DOHH2 (cell line): Measurements from ENCODE around the gene GLDC.

Source experiments
- H3F3A ChIP-seq: fragments of 200-600 bp; sonication (generic), shearing (Covaris generic); 2 replicates; pipeline ENCODE4 v1.6.0; 2016; ENCODE audit warnings: antibody characterized with exemption, mild to moderate bottlenecking; ENCODE audit not compliant: control insufficient read depth, insufficient read depth
- H3K27ac ChIP-seq: fragments of 200-600 bp; sonication (generic); 2 replicates; pipeline ENCODE4 v1.5.1; 2014; ENCODE audit warnings: low read depth, mild to moderate bottlenecking, low read length, moderate library complexity
- H3K27me3 ChIP-seq: fragments of 200-600 bp; sonication (generic); 2 replicates; pipeline ENCODE4 v1.6.1; 2014; ENCODE audit warnings: mild to moderate bottlenecking, low read length, mixed read lengths; ENCODE audit not compliant: control insufficient read depth
- H3K36me3 ChIP-seq: fragments of 200-600 bp; sonication (generic); 2 replicates; pipeline ENCODE4 v1.6.1; 2014; ENCODE audit warnings: mild to moderate bottlenecking, low read length, moderate library complexity, mixed read lengths; ENCODE audit not compliant: control insufficient read depth
- H3K4me1 ChIP-seq: fragments of 200-600 bp; sonication (generic); 2 replicates; pipeline ENCODE4 v1.6.1; 2014; ENCODE audit warnings: mild to moderate bottlenecking, low read length, mixed read lengths; ENCODE audit not compliant: control insufficient read depth
- H3K4me2 ChIP-seq: fragments of 200-600 bp; sonication (generic); 2 replicates; pipeline ENCODE4 v1.6.0; 2014; ENCODE audit warnings: mild to moderate bottlenecking, low read length, moderate library complexity
- H3K4me3 ChIP-seq: fragments of 200-600 bp; sonication (generic); 2 replicates; pipeline ENCODE4 v1.5.1; 2014; ENCODE audit warnings: mild to moderate bottlenecking, low read length, mixed read lengths
- H3K79me2 ChIP-seq: fragments of 200-600 bp; sonication (generic); 2 replicates; pipeline ENCODE4 v1.6.1; 2014; ENCODE audit warnings: mild to moderate bottlenecking, low read length, mixed read lengths; ENCODE audit not compliant: control insufficient read depth
- H3K9me2 ChIP-seq: fragments of 200-600 bp; sonication (generic); replicated peaks from 2 replicates; pipeline ENCODE4 v1.6.1; 2014; ENCODE audit warnings: mild to moderate bottlenecking, low read length, mixed read lengths; ENCODE audit not compliant: control insufficient read depth
- H3K9me3 ChIP-seq: fragments of 200-600 bp; sonication (generic); 2 replicates; pipeline ENCODE4 v1.6.1; 2014; ENCODE audit warnings: antibody characterized with exemption, low read length, mixed read lengths; ENCODE audit not compliant: control insufficient read depth, insufficient read depth
- H4K20me1 ChIP-seq: fragments of 200-600 bp; sonication (generic); 2 replicates; pipeline ENCODE4 v1.6.0; 2014; ENCODE audit warnings: low read depth, mild to moderate bottlenecking, antibody characterized with exemption, low read length, moderate library complexity; ENCODE audit not compliant: control insufficient read depth, insufficient read depth
- EZH2phosphoT487 ChIP-seq: fragments of 200-600 bp; sonication (generic); IDR thresholded peaks from 2 replicates; pipeline ENCODE4 v1.6.1; 2017; ENCODE audit warnings: borderline replicate concordance, mild to moderate bottlenecking, antibody characterized with exemption, low read length, moderate library complexity, mixed read lengths
- TF ChIP-seq, protein P1 (sequence below): fragments of 200-600 bp; sonication (generic); IDR thresholded peaks from one replicate; pipeline ENCODE4 v1.5.1; 2014; ENCODE audit warnings: antibody characterized with exemption, mild to moderate bottlenecking, low read depth, low read length; ENCODE audit not compliant: poor library complexity, severe bottlenecking

GLDC gene

DNA sequence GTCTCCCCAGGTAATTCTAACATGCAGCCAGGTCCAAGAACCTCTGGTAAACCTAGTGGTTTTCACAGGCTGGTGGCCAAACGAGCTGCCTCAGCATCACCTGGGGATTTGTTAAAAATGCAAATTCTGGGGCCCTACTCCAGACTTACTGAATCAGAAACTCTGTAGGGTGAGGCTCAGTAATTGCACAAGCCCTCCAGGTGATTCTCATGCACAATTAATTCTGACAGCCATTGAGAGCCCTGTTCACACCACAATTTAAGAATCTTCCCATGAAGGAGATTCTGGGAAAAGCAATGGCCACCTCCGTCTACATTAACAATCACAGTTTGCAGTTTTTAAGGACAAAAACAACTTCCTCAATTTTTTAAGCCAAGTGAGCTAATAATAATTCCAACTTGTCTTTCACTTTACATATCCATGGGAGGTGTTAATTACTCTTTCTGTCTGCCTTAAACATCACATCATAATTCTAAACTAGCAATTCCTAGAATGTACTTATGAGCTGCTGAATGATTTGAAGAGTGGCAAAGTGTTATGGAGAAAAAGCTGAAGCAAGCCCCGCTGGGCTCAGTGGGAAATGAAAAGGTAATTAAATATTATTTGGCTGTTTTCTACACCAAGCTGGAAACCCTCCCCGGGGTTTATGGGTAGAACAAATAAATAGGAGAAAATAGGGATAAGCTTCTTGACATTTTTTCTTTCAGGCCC lies 70.0 kb downstream of the GLDC start:
- H3F3A ChIP-seq: no peaks in the 10 kb centered on the region
- H3K79me2 ChIP-seq: no peaks in the 10 kb centered on the region
- H4K20me1 ChIP-seq: no peaks in the 10 kb centered on the region
- no peak for TF ChIP-seq EZH2phosphoT487
- TF ChIP-seq, protein P1, sequence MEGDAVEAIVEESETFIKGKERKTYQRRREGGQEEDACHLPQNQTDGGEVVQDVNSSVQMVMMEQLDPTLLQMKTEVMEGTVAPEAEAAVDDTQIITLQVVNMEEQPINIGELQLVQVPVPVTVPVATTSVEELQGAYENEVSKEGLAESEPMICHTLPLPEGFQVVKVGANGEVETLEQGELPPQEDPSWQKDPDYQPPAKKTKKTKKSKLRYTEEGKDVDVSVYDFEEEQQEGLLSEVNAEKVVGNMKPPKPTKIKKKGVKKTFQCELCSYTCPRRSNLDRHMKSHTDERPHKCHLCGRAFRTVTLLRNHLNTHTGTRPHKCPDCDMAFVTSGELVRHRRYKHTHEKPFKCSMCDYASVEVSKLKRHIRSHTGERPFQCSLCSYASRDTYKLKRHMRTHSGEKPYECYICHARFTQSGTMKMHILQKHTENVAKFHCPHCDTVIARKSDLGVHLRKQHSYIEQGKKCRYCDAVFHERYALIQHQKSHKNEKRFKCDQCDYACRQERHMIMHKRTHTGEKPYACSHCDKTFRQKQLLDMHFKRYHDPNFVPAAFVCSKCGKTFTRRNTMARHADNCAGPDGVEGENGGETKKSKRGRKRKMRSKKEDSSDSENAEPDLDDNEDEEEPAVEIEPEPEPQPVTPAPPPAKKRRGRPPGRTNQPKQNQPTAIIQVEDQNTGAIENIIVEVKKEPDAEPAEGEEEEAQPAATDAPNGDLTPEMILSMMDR: no peak
- peak overlapping the region; percentile 49 for H3K4me3 ChIP-seq
- H3K9me3 ChIP-seq: no peaks in the 10 kb centered on the region
- 0 out of 2 replicates have a peak, but pooled peaks cover 4% of the 10 kb centered on the region for H3K27me3 ChIP-seq
- peaks cover 50% of the 10 kb centered on the region for H3K4me1 ChIP-seq
- H3K36me3 ChIP-seq: no peaks in the 10 kb centered on the region
- no peaks in the 10 kb centered on the region for H3K9me2 ChIP-seq
- H3K4me2 ChIP-seq: peak overlapping the region; percentile 66
- H3K27ac ChIP-seq: peak overlapping the region; percentile 7; the same call in 1 of the 2 replicates

DNA sequence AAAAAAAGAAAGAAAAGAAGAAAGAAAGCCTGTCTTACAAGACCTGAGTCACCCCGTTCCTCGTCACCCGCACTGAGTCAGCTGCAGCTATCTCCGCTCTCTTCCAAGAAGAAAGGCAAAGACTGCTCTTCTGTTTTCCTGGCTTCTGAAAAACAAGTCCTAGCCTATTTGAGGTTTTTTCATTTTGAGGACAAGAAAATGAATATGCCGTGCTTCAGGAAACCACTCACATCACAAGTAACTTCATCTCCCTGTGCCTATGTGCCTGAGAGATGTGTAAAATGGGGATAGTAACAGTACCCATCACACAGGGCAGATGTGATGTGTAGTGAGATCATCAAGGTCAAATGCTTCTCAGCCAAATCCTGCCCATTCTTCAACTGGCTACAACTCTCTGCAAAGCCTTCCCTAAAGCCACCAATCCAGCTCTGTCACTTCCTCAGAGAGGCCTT lies 78.4 kb downstream of the GLDC start:
- Histone ChIP-seq H4K20me1 (no peaks in the 10 kb centered on the region), H3K27me3 (0 out of 2 replicates have a peak, but pooled peaks cover 4% of the 10 kb centered on the region), H3K36me3 (no peaks in the 10 kb centered on the region), H3K4me1 (no peaks in the 10 kb centered on the region), H3K9me3 (no peaks in the 10 kb centered on the region), H3K27ac (no peak overlapping the region), H3K79me2 (no peaks in the 10 kb centered on the region), H3K4me2 (no peak overlapping the region), H3K4me3 (no peak overlapping the region), H3K9me2 (no peaks in the 10 kb centered on the region), H3F3A (no peaks in the 10 kb centered on the region)
- no peak for TF ChIP-seq EZH2phosphoT487
- TF ChIP-seq, protein P1: no peak

DNA sequence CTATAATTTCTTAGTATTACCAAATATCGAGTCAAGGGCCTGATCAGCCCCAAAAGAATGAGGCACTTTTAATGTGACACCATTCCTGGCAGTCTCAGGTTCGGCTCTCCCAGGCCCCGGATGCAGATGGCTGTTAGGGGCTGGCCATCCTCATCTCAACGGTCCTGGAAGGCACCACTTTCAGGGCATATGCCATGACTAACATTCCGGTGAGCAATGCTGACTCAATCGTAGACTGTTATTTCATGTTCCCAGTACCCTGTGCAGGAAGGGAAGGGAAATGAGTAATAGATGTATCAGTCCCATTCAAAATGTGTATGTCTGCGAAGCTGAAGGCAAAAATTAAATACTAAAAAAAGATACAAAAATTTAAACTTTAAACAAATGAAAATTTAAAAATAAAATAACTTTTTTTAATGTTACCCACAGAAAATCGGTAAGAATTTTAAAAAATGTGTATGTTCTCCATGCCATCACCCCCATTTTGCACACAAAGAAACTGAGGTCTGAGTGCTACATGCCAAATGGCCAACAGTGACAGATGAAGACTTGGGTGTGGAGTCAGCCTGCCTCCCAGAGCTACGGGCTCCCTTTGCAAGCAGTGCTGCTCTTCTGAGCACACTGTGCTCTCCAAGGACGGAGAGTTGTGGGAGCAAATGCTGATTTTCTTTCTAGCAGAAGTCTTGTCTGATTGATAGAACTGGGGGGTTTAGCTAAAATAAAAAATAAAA lies 79.0 kb downstream of the GLDC start:
- Histone ChIP-seq H3K79me2 (no peaks in the 10 kb centered on the region), H3K4me2 (no peak overlapping the region), H3F3A (no peaks in the 10 kb centered on the region), H3K4me3 (no peak overlapping the region), H3K9me2 (no peaks in the 10 kb centered on the region), H3K9me3 (no peaks in the 10 kb centered on the region), H4K20me1 (no peaks in the 10 kb centered on the region), H3K4me1 (no peaks in the 10 kb centered on the region), H3K36me3 (no peaks in the 10 kb centered on the region), H3K27me3 (0 out of 2 replicates have a peak, but pooled peaks cover 2% of the 10 kb centered on the region), H3K27ac (no peak overlapping the region)
- no peak for TF ChIP-seq EZH2phosphoT487

DNA sequence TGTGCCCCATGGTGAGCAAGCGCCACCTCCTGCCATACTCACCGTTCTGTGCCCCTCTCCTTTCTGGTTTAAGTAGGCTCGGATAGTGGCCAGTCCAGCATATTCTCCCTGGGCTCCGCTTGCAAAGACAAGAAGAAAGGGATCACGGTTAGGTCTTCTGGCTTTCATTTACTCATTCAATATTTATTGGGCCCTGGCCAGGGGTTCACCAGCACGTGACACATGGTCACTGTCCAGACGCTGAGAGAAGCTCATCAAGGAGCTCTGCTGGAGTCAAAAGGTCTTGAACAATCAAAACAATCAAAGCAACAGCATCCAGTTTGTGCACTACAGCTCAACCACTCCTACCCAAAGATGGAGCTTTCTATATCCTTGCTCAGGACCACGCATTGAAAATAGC lies 80.2 kb downstream of the GLDC start:
- no peaks in the 10 kb centered on the region for H3K9me2 ChIP-seq
- H3K9me3 ChIP-seq: no peaks in the 10 kb centered on the region
- H3K27ac ChIP-seq: no peak overlapping the region
- no peaks in the 10 kb centered on the region for H3F3A ChIP-seq
- H4K20me1 ChIP-seq: no peaks in the 10 kb centered on the region
- TF ChIP-seq, protein P1: no peak
- no peak for TF ChIP-seq EZH2phosphoT487
- no peaks in the 10 kb centered on the region for H3K79me2 ChIP-seq
- H3K27me3 ChIP-seq: no peaks in the 10 kb centered on the region
- no peaks in the 10 kb centered on the region for H3K4me1 ChIP-seq
- H3K4me2 ChIP-seq: no peak overlapping the region
- H3K4me3 ChIP-seq: no peak overlapping the region
- H3K36me3 ChIP-seq: no peaks in the 10 kb centered on the region
